SHP77 treated with DMSO at 0.1 percent for 48 hours (cell line): ENCODE data around the gene CCDC91.
"Not testable (repeated sequence)": the region's sequence is repeated elsewhere in the genome, so short reads cannot be mapped to it uniquely, and the experiment has no call there.

Experiments used
- DNase-seq: peaks from one replicate; lab custom pipeline; 2025; lab: John Stamatoyannopoulos, UW

CCDC91 gene

GRCh38 chr12:28367326-28367725, 177.1 kb downstream of the CCDC91 start:
- no peak for DNase-seq

GRCh38 chr12:28367993-28368392, 177.7 kb downstream of the CCDC91 start:
- DNase-seq: no peak

- no peak for DNase-seq
Measured at GRCh38 chr12:28369483-28369882, 179.2 kb downstream of the CCDC91 start.

GRCh38 chr12:28374556-28374955, 184.3 kb downstream of the CCDC91 start:
- DNase-seq: no peak

- DNase-seq: no peak
Measured at GRCh38 chr12:28378736-28379135, 188.5 kb downstream of the CCDC91 start.

- DNase-seq: not testable (repeated sequence)
Measured at GRCh38 chr12:28379779-28380178, 189.5 kb downstream of the CCDC91 start.

- no peak for DNase-seq
Measured at GRCh38 chr12:28383368-28383767, 193.1 kb downstream of the CCDC91 start.

GRCh38 chr12:28388879-28389278, 198.6 kb downstream of the CCDC91 start:
- DNase-seq: no peak

- DNase-seq: no peak
Measured at GRCh38 chr12:28390206-28390605, 199.9 kb downstream of the CCDC91 start.

GRCh38 chr12:28390761-28391385, 200.6 kb downstream of the CCDC91 start:
- no peak for DNase-seq

GRCh38 chr12:28409892-28410291, 219.6 kb downstream of the CCDC91 start:
- no peak for DNase-seq

GRCh38 chr12:28413460-28414109, 223.3 kb downstream of the CCDC91 start:
- no peak for DNase-seq

GRCh38 chr12:28415755-28416154, 225.5 kb downstream of the CCDC91 start:
- DNase-seq: no peak

GRCh38 chr12:28421374-28421773, 231.1 kb downstream of the CCDC91 start:
- no peak for DNase-seq

GRCh38 chr12:28424965-28425364, 234.7 kb downstream of the CCDC91 start:
- no peak for DNase-seq

- no peak for DNase-seq
Measured at GRCh38 chr12:28425526-28425925, 235.3 kb downstream of the CCDC91 start.

- DNase-seq: no peak
Measured at GRCh38 chr12:28427046-28427445, 236.8 kb downstream of the CCDC91 start.

- no peak for DNase-seq
Measured at GRCh38 chr12:28440081-28440608, 249.9 kb downstream of the CCDC91 start.

- DNase-seq: no peak
Measured at GRCh38 chr12:28442101-28442500, 251.8 kb downstream of the CCDC91 start.

- peak; percentile 46 for DNase-seq
Measured at GRCh38 chr12:28443337-28443736, 253.1 kb downstream of the CCDC91 start.

- DNase-seq: no peak
Measured at GRCh38 chr12:28446031-28446430, 255.8 kb downstream of the CCDC91 start.

- no peak for DNase-seq
Measured at GRCh38 chr12:28453686-28454085, 263.4 kb downstream of the CCDC91 start.

GRCh38 chr12:28456934-28457710, 266.9 kb downstream of the CCDC91 start:
- no peak for DNase-seq
